Mononuclear cell (primary cell): ENCODE measurements around the gene MTHFSD. TPM values are rescaled to one million over a fixed set of nuclear protein-coding genes. Genes with fewer than 3 reads are reported as not detected.

Experiments
- H3K27me3 ChIP-seq: 2 replicates; pipeline ENCODE4 v1.6.0; 2011; ENCODE audit warnings: low read length, control low read depth; ENCODE audit not compliant: insufficient read depth
- H3K4me1 ChIP-seq: 2 replicates; pipeline ENCODE4 v1.5.1; 2011; ENCODE audit warnings: mild to moderate bottlenecking, low read length, control low read depth; ENCODE audit not compliant: insufficient read depth
- H3K4me3 ChIP-seq: 2 replicates; pipeline ENCODE4 v1.5.1; 2011; ENCODE audit warnings: mild to moderate bottlenecking, low read length, moderate library complexity
- H3K9me3 ChIP-seq: 2 replicates; pipeline ENCODE4 v1.5.1; 2011; ENCODE audit warnings: low read depth, mild to moderate bottlenecking, control low read depth, low read length
- total RNA-seq: library from RNA; depleted of rRNA; stranded (reverse); fragments of >200 nt; gene quantifications from one replicate; pipeline ENCODE4 v1.2.3, GENCODE V29; 2012

Gene MTHFSD
- total RNA-seq, 1 donor, result 3.3 TPM

GRCh38 chr16:86522634-86523033, 32.4 kb downstream of the MTHFSD start:
- Histone ChIP-seq H3K9me3 (no peaks in the 10 kb centered on the region), H3K27me3 (peaks cover 21% of the 10 kb centered on the region), H3K4me1 (peaks cover 10% of the 10 kb centered on the region), H3K4me3 (no peak overlapping the region)

- Histone ChIP-seq H3K4me3 (no peak overlapping the region), H3K27me3 (peaks cover 33% of the 10 kb centered on the region), H3K9me3 (no peaks in the 10 kb centered on the region), H3K4me1 (peaks cover 10% of the 10 kb centered on the region)
Observed at GRCh38 chr16:86521236-86522197, 33.5 kb downstream of the MTHFSD start.

- H3K9me3 ChIP-seq, result no peaks in the 10 kb centered on the region
- no peak overlapping the region for H3K4me3 ChIP-seq
- H3K4me1 ChIP-seq, result peaks cover 10% of the 10 kb centered on the region
- H3K27me3 ChIP-seq, result peaks cover 42% of the 10 kb centered on the region
Observed at GRCh38 chr16:86520317-86521210, 34.5 kb downstream of the MTHFSD start.

- Histone ChIP-seq H3K27me3 (peaks cover 50% of the 10 kb centered on the region), H3K9me3 (no peaks in the 10 kb centered on the region), H3K4me3 (no peak overlapping the region), H3K4me1 (peaks cover 10% of the 10 kb centered on the region)
Observed at GRCh38 chr16:86519649-86520316, 35.3 kb downstream of the MTHFSD start.

GRCh38 chr16:86519007-86519648, 35.9 kb downstream of the MTHFSD start:
- Histone ChIP-seq H3K27me3 (peaks cover 56% of the 10 kb centered on the region), H3K4me3 (no peak overlapping the region)

GRCh38 chr16:86517652-86518258, 37.3 kb downstream of the MTHFSD start:
- Histone ChIP-seq H3K4me1 (peaks cover 10% of the 10 kb centered on the region), H3K4me3 (no peak overlapping the region), H3K9me3 (no peaks in the 10 kb centered on the region), H3K27me3 (peaks cover 70% of the 10 kb centered on the region)

More at GRCh38 chr16:86519007-86519648, 35.9 kb downstream of the MTHFSD start:
- H3K4me1 ChIP-seq, result peaks cover 10% of the 10 kb centered on the region
- H3K9me3 ChIP-seq, result no peaks in the 10 kb centered on the region

GRCh38 chr16:86517033-86517432, 38.0 kb downstream of the MTHFSD start:
- H3K4me1 ChIP-seq, result peaks cover 10% of the 10 kb centered on the region
- no peak overlapping the region for H3K4me3 ChIP-seq
- H3K27me3 ChIP-seq, result peaks cover 77% of the 10 kb centered on the region
- no peaks in the 10 kb centered on the region for H3K9me3 ChIP-seq

- H3K9me3 ChIP-seq, result no peaks in the 10 kb centered on the region
- peaks cover 80% of the 10 kb centered on the region for H3K27me3 ChIP-seq
- H3K4me3 ChIP-seq, result no peak overlapping the region
- H3K4me1 ChIP-seq, result peaks cover 10% of the 10 kb centered on the region
Observed at GRCh38 chr16:86516623-86517003, 38.4 kb downstream of the MTHFSD start.

GRCh38 chr16:86515777-86516622, 39.0 kb downstream of the MTHFSD start:
- peaks cover 82% of the 10 kb centered on the region for H3K27me3 ChIP-seq
- no peaks in the 10 kb centered on the region for H3K9me3 ChIP-seq
- H3K4me3 ChIP-seq, result no peak overlapping the region
- peaks cover 10% of the 10 kb centered on the region for H3K4me1 ChIP-seq

GRCh38 chr16:86515413-86515776, 39.6 kb downstream of the MTHFSD start:
- Histone ChIP-seq H3K9me3 (no peaks in the 10 kb centered on the region), H3K4me1 (peaks cover 9% of the 10 kb centered on the region), H3K27me3 (peaks cover 79% of the 10 kb centered on the region), H3K4me3 (no peak overlapping the region)

GRCh38 chr16:86514481-86515376, 40.3 kb downstream of the MTHFSD start:
- H3K9me3 ChIP-seq, result no peaks in the 10 kb centered on the region
- H3K4me1 ChIP-seq, result peaks cover 3% of the 10 kb centered on the region
- peaks cover 79% of the 10 kb centered on the region for H3K27me3 ChIP-seq
- H3K4me3 ChIP-seq, result no peak overlapping the region

GRCh38 chr16:86513471-86514277, 41.4 kb downstream of the MTHFSD start:
- peaks cover 78% of the 10 kb centered on the region for H3K27me3 ChIP-seq
- no peaks in the 10 kb centered on the region for H3K9me3 ChIP-seq
- no peak overlapping the region for H3K4me3 ChIP-seq
- H3K4me1 ChIP-seq, result peaks cover 4% of the 10 kb centered on the region
